GM12872 (cell line): ENCODE results near the gene ATP10A.

Experiments used
- CTCF ChIP-seq: IDR thresholded peaks from 3 replicates; pipeline ENCODE4 v1.5.1; 2011; ENCODE audit warnings: low read depth, mild to moderate bottlenecking, low read length, moderate library complexity; ENCODE audit not compliant: insufficient read depth

The ATP10A gene

GRCh38 chr15:25764980-25765735 lies 98.0 kb downstream of the ATP10A start:
- no peak for TF ChIP-seq CTCF

GRCh38 chr15:25763954-25764353 lies 99.2 kb downstream of the ATP10A start:
- TF ChIP-seq CTCF = no peak

GRCh38 chr15:25763331-25763751 lies 99.8 kb downstream of the ATP10A start:
- TF ChIP-seq CTCF = no peak

GRCh38 chr15:25761971-25762662 lies 101.0 kb downstream of the ATP10A start:
- TF ChIP-seq CTCF = no peak

GRCh38 chr15:25759421-25759820 lies 103.7 kb downstream of the ATP10A start:
- TF ChIP-seq CTCF = no peak

GRCh38 chr15:25743548-25744275 lies 119.4 kb downstream of the ATP10A start:
- TF ChIP-seq CTCF = no peak
